HG02973 (cell line): ENCODE data around the gene SH3RF3.

Source experiments
- ATAC-seq: cut with Tn5 transposase; IDR thresholded peaks from one replicate; pipeline ENCODE4 v1.9.1; 2021; ENCODE audit warnings: moderate library complexity; ENCODE audit not compliant: unreplicated experiment

SH3RF3 gene

DNA sequence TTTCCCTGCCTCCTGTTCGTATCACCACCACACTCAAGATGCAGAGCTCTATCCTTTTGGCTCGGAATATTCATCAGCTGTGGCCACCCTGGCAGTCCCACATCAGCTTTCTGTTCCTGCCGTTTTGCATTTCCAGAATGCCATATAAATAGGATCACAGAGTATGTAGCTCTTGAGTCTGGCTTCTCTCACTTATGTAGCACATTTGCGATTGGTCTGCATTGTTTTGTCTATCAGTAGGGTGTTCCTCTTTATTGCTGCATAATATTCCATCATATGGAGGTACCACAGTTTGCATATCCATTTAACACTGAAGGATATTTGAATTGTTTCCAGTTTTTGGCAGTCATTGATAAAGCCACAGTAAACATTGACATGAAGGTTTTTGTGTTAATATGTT is 104.6 kb downstream of the SH3RF3 start:
- ATAC-seq, result no peak

DNA sequence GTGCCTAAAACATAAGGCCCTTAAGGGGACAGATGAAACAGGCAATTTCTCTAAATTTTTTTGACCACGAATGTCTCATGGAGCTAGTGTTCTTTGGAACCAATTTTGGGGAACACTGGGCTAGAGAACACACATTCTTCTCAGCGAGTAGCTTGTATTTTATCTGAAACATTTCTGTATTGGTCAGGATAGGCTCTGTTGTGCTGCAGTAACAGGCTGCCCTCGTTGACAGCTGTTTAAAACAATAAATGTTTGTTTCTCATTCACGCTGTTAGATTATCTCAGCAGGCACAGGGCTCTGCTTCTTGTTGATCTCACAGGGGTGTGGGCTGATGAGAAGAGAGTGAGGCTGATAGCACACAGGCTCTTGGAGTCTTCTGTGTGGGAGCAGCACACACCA is 105.3 kb downstream of the SH3RF3 start:
- no peak for ATAC-seq

DNA sequence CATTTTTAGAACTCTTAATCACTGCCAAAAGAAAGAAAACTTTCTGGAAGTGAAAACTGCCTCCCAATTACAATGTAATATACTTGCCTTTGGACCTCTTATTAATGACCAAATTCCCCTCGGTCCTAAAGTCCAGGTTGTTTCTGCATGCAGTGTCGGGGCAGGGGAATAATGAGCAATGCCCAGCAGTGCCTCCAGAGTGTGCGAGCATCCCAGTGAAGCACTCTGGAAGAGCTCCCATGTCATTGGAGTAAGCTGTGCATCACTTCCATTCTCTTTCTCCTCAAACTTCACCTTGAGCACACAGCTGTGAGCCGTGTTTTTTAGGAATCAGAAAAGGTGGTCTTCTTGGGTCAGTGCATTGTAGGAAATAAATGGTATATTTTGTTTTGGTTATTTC is 107.1 kb downstream of the SH3RF3 start:
- ATAC-seq, result no peak

DNA sequence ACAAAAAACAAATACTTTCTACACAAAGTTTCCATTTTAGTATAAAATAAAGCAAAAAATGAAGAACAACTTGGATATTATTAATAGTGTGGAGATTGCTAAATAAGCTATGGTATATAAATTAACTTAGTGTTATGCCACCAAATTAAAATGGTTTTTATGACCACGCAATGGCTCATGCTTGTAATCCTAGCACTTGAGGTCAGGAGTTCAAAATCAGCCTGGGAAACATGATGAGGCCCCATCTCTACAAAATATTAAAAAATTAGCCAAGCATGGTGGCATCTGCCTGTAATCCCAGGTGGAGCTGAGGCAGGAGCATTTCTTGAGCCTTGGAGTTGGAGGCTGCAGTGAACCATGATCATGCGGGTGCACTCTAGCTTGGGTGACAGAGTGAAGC is 108.8 kb downstream of the SH3RF3 start:
- no peak for ATAC-seq

DNA sequence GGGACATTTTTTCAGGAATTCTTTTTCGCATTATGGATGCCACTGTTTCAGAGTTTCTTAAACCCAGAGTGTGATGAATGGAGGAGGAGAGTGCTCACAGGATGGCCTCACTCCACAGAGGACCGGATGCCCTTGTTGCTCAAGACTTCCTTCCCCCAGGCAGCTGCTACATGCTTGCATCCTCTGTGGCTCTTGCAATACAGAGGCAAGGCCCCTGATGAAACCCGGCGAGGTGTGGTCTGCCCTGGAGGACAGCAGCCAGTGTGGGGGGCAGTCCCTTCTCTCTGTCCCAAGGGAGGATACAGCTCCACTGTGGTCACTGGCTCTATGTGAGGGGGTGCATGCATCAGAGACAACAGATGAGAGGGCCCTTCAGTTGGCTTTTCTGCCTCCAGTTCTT is 109.6 kb downstream of the SH3RF3 start:
- ATAC-seq, result peak; percentile 86

DNA sequence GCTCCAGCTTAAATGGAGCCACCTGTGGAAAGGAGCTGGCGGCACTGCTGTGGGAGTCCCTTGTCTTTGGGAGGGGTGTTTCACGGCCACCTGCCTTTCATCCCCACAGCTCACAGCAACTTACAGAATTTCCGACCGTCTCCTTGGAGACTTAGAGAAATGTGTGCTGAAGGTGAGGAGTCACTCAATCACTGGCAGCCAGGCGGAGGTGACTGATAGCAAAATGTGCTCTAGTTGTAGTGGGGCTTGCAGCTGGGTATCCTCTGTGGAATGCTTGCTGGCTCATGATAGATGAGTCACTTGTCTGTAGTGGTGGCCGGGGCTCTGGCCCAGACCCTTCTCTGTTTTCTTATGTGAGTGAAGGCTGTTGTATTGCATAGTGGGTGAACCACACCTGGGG is 110.7 kb downstream of the SH3RF3 start:
- ATAC-seq, result no peak

DNA sequence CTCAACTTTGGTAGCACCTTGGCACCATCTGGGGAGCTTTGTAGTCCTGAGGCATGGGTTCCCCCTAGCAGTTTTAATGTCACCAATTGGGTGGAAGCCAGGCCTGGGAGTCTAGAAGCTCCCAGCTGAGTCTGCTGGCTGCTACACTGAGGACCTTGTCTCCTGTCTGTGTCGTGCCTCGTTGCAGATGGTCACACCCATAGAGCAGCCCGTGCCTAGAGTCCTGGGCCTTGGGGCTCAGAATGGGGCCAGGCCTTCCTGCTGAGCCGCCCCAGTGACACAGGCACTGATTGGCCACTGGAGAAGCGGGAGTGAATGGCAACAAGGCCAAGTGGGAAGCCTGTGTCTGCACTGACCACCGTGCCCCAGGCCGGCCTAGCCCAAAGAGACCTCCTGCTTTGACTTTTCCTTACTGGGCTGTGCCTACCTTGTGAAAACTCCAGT is 113.2 kb downstream of the SH3RF3 start:
- no peak for ATAC-seq

DNA sequence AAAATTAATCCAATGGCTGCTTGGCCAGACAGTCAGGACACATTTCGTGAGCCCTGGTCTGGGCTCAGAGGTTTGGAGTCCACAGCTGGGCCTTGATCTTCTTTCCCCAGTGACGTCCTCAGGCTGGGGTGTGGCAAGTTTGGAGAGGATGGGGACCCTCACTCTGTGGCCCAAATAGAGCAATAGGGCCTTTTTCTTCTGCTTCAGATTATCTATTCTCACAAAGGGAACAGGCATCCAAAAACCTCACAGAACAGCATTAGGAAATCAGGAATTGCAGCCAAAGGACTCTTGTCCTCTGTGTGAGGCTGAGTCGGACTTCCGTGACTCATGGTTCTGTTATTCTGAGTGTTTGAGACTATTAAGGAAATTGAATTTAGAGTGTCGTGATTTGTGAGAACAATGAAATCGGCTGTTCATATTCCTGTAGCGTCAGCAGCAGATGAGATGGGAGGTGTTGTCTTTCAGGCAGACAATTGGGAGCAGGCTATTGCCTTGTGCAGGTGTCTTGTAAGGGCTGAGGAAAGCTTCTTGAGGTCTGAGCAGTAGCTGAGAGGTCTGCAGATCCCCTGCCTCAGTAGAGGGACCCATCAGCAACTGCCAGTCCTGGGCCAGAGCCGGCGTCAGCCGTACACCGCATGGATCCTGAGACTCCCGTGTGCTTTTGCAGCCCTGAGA is 113.8 kb downstream of the SH3RF3 start:
- no peak for ATAC-seq

DNA sequence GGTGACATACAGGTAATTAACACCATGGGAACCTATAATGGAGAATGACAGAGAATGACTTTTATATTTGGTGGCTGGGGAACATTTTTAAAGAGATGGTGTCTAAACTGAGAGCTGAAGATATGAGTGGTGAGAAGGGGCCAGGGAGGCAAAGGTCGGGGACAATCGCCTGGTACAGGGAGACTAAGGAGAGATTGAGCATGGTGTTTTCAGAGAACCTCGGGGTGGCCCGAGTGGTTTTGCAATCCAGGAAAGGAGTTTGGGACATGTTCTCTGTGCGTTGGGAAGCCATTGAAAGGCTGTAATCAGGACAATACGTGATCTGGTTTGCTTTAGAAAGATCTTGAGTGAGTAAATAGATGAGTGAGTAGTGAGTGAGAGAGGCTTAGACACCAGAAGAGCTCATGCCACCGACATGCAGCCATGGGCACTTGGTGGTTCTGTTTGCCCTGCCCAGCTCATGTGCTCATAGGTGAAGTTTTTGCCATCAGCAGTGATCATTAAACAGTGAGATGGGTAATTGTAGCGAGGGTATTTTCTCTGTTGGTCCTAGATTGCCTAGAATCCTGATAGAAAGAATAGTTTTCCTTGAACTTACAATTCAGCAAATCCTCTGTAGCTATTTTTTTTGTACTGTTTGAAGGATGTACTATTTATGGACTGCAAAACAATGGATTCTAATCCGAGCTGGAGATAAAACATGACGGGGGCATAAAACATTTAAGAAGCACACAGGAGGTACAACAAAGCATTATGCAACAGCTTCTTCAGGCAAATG is 114.7 kb downstream of the SH3RF3 start:
- no peak for ATAC-seq

DNA sequence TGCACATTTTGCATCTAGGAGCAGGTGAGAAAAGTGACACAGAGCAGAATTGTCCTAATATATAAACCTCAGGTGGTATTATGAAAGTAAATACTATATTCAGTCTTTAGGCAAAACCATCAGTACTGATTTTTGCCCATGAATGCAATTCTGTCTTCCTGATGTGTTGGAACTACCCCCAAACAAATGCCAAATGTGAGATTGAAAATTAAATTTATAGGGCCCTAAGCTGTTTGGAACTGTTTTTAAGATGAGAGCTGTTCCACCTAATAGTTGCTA is 115.2 kb downstream of the SH3RF3 start:
- no peak for ATAC-seq

DNA sequence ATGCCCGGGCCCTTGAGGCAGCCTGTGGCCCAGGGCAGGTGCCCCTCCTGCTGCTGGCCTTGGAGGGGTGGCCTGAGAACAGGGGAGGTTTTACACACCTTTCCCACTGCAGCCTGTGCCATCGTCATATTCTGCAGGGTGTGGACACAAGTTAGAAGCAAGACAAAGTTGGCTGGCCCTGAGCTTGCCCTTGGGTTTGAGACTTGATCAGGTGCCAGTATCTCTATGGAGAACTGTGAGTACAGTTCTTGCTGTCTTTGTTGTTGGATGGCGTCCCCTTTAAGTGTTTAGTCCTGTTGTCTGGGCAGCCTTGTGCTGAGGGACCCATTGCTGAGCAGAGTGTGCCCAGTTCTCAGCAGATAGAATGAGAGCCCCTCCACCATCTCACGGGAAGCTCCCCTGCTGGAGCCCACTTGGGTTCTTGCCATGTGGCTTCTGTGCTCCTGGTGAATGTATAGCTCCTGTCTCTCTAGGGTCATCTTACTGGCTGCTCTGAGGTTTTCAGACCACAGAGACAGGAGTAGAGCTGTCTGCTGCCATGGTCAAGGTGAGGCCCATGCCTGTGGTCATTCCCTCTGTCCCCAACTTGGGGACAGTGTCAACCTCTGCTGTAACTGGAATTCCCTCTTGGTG is 115.9 kb downstream of the SH3RF3 start:
- no peak for ATAC-seq

DNA sequence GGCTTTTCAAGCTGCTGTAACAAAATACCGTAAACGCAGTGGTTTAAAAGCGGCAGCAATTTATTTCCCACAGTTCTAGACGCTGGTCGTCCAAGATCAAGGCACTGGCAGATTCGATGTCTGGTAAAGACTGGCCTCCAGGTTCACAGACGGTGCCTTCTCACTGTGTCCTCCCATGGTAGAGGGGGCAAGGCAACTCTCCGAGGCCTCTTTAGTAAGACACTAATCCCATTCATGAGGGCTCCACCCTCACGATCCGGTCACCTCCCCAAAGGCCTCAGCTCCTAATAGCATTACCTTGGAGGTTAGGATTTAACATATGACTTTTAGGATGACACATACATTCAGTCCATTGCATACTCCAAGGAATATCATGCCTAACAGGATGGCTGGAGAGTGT is 117.2 kb downstream of the SH3RF3 start:
- no peak for ATAC-seq

DNA sequence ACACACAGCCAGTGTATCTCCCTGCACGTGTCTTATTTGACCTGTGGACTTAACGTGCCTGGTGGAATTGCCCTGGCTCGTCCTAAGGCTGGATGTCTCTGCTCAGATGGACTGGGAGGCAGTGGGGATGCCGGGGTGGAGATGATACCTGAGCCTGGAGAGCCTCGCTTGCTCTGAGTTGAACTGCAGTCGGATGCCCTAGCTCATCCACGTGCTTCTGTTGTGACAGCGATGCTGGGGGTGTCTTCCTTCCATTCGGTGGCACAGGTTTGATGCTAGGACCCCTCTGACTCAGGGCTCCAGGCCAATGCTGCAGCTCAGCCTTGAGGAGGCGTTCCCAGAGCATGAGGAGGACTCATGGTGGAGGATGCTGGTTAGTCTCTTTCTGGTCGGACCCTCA is 117.6 kb downstream of the SH3RF3 start:
- ATAC-seq, result no peak

DNA sequence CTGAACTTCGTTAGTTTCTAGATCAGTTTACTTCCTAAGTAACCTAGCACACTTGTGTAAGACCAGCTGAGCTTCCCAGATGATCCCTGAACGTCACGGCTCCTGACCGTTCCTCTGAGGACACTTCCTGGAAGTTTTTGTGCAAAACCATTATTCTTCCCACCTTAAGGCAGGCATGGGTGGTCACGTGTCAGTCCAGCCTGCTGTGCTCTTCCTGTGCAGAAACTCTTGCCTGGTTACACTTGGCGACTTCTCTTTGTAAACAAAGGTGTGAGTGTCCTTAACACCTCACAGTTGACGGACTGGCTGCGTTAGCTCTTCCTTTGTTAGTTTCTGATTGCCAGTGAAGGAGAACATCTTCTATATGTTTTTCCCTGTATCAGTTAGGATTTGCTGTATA is 118.3 kb downstream of the SH3RF3 start:
- no peak for ATAC-seq

DNA sequence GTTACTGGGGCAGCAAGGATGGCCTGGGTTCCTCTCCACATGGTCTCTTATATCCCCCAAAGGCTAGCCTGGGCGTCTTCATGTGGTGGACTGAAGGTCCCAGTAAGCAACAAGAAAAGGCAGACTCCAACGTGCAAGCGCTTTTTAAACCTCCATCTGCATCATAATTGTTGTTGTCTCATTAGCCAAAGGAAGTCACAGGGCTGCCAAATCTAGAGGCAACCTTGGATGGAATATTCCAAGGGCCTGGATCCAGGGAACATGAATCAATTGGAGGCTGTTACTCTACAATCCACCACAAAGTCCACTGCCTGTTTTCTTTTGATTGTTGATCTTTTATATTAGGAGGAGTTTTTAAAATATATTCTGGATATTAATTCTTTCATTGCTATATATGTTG is 118.8 kb downstream of the SH3RF3 start:
- ATAC-seq, result no peak

DNA sequence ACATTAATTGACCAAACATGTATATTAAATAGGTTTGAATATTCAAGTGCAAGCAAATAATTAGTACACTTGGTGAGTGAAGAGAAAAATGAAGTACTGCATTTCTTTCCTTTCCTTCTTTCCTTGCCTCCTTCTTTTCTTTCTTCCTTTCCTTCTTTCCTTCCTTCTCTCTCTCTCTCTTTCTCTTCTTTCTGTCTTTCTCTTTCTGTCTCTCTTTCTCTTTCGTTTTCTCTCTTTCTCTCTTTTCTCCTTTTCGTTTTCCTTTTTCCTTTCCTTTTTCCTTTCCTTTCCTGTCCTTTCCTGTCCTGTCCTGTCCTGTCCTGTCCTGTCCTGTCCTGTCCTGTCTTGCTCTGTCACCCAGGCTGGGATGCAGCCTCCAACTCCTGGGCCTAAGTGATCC is 119.6 kb downstream of the SH3RF3 start:
- ATAC-seq, result no peak

DNA sequence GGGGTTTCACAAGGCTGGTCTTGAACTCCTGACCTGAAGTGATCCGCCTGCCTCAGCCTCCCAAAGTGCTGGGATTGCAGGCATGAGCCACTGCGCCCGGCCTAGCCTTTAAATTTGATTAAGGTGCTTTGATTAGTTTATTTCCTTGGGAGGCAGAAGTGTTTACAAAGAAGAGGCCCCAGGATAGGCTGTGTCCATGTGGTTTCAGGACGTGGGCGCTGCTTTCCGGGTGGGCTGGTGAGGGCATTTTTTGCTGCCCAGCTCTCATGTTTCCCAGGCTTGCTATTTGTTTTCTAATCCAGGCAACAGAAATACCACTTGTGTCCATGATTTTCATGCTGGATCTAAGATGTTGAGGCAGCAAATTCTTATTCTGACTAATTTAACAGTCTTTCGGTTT is 124.2 kb downstream of the SH3RF3 start:
- ATAC-seq, result no peak

DNA sequence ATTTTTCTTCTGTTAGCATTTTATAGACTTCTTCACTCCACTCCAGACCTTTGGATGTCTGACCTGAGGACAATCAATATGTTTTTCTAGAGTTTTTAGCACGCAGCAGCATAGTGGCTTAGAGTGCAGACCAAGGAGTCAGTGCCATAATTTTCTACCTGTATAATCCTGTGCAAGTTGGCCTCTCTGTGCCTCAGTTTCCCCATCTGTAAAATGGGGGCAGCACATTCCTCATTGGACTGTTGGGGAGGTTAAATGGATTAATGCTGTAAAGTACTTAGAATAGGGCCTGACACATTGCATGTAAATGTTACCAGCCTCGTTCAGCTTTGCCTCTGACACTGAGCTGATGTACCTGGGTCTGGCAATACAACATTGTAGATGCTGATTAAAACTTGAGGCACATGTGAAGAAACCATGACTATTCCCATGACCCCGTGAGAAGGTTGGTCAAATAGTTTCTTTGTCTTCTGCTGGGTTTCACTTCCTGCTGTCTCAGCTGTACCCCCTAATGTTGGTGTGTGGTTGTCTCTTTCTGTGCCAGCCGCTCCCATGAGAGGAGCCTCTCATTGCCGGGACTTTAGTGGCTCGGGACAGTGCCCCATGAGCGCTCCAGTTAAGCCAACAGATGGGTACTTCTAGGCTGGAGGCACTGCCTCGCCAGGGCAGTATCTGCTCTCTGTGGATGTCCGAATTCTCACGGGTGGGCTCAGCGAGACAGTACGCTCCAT is 125.3 kb downstream of the SH3RF3 start:
- ATAC-seq, result no peak

DNA sequence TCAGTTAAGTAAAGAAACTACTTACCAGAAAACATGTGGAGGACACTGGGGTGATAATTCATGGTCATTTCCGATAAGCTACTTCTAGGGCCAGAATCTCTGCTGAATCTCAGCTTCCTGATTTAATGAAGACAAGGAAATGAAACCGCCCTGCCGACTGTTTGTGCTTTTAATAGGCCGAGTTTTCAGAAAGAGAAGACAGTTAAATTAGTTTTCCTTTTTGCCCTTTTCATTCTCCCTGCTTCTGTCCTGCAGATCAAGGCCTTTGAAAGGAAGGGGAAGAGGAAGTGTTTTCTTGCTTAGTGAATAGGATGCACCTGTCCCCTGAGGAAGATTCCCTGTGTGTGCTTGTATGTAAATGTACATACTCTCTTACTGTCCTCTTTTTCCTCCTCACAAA is 126.6 kb downstream of the SH3RF3 start:
- no peak for ATAC-seq

DNA sequence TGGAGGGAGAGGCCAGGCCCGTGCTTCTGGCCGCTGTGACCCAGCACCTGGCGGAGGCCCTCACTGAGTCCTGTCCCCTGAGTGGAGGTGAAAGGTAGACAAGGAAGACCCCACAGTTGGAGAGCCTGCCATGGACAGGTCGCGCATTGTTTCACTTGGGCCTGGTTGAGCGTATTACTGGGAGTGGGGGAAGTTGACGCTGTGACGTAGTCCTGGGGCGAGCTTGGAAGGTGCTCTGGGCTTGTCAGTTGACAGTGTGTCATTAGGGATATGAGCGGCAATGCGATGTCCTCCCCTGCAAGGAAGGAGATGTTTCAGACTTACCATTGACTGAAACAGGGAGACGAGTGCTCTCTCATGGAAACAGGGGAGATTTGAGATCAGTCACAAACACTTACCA is 127.1 kb downstream of the SH3RF3 start:
- ATAC-seq, result no peak

DNA sequence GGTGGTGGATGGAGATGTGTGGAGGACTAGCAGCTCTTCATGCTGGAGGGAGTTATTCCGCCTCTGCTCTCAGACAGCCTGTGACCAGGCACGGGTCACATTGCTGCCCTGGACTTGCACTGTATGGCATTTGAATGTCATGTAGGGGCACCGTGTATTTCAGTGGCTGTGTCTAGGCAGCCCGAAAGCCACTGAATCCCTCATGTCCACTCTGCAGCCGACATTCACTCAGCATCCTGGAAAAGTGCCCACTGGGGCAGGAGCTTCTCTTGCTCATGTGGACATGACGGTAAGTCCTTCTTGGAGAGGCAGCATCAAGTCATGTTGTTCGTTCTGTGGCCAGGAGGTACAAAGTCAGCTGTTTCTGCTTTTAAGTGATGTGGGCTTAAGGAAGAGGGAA is 127.9 kb downstream of the SH3RF3 start:
- ATAC-seq, result no peak

DNA sequence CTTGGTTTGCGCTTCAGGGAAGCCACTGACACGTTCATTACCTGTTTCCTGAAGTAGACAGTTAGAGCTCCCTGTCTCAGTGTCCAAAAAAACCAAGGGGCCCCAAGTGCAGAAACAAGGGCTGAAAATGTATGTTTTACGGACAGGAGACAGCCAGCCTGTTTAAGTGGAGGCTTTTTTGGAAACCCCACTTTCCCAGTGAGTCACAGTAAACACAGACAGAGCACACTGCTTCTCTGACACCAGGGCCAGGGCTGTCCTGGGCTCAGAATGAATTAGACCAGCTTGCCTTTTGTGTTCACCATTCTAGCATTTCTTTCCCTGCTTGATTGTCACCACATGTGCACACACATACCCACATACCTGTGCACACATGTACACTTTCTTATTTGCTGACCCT is 128.6 kb downstream of the SH3RF3 start:
- no peak for ATAC-seq
